GM12878 (cell line): ENCODE measurements around the gene SRPK2. TPM values are rescaled to one million over a fixed set of nuclear protein-coding genes. Genes with fewer than 3 reads are reported as not detected.

Experiments
- ATAC-seq: fragments of 200-7000 bp; cut with Tn5 transposase; 3 replicates; pipeline ENCODE4 v1.9.1; 2020; ENCODE audit warnings: mild to moderate bottlenecking, moderate library complexity
- BruUV-seq: library from RNA; stranded (reverse); fragments of 400-500 nt; replicated peaks from 2 replicates; lab custom pipeline; 2021; lab: Mats Ljungman, UMichigan
- CTCF ChIA-PET: fragments of 300-600 bp; sonication (Branson Sonifier 250); formaldehyde crosslinking; extraction: SDS; loops from one replicate; lab custom pipeline; 2021; ENCODE audit warnings: inconsistent platforms; lab: Yijun Ruan, JAX
- POLR2A ChIA-PET: fragments of 350-600 bp; formaldehyde crosslinking; extraction: SDS; loops from one replicate; lab custom pipeline; 2021; ENCODE audit warnings: inconsistent platforms; lab: Charles Lee
- RAD21 ChIA-PET: fragments of 300-600 bp; sonication (Branson Sonifier 250); formaldehyde crosslinking; loops from one replicate; lab custom pipeline; 2023; ENCODE audit warnings: antibody characterized with exemption; ENCODE audit not compliant: unreplicated experiment; lab: Charles Lee
- SMC1A ChIA-PET: fragments of 300-600 bp; sonication (Branson Sonifier 250); formaldehyde crosslinking; loops from one replicate; lab custom pipeline; 2023; ENCODE audit not compliant: unreplicated experiment, uncharacterized antibody; lab: Charles Lee
- DNase-seq: peaks from one replicate; pipeline ENCODE4 v3.0.0-alpha.2; 2011; ENCODE audit warnings: low read depth, low spot score
- FAIRE-seq: peaks from 3 replicates; lab custom pipeline; 2011; peaks lifted over from hg19 to GRCh38; lab: Jason Lieb, UNC
- H2AFZ ChIP-seq: 2 replicates; pipeline ENCODE4 v1.6.0; 2011; ENCODE audit warnings: low read depth, low read length, control low read depth; ENCODE audit not compliant: control insufficient read depth
- H3K27ac ChIP-seq: 2 replicates; pipeline ENCODE4 v1.5.1; 2011; ENCODE audit warnings: control low read depth; ENCODE audit not compliant: control insufficient read depth, insufficient read depth
- H3K27me3 ChIP-seq, 2 experiments: replicated peaks in 1 of 2; 2 replicates each; pipeline versions ENCODE4 v1.6.0 to v1.6.1; 2011; ENCODE audit warnings: low read length in 1 of 2; ENCODE audit not compliant: control insufficient read depth in 2 of 2, insufficient read depth in 2 of 2
- H3K36me3 ChIP-seq, 2 experiments: 2 replicates each; pipeline ENCODE4 v1.5.1; 2011; ENCODE audit warnings: low read length in 1 of 2; ENCODE audit not compliant: control insufficient read depth in 2 of 2, insufficient read depth in 2 of 2
- H3K4me1 ChIP-seq: 2 replicates; pipeline ENCODE4 v1.6.1; 2011; ENCODE audit warnings: mild to moderate bottlenecking, low read length, moderate library complexity, mixed read lengths; ENCODE audit not compliant: control insufficient read depth, insufficient read depth
- H3K4me2 ChIP-seq: 2 replicates; pipeline ENCODE4 v1.6.0; 2011; ENCODE audit warnings: control low read depth; ENCODE audit not compliant: control insufficient read depth, insufficient read depth
- H3K4me3 ChIP-seq: fragments of 200-600 bp; sonication (generic); 2 replicates; pipeline ENCODE4 v1.5.1; 2016
- H3K79me2 ChIP-seq: 2 replicates; pipeline ENCODE4 v1.6.0; 2011; ENCODE audit warnings: low read length; ENCODE audit not compliant: control insufficient read depth, insufficient read depth
- H3K9ac ChIP-seq: 2 replicates; pipeline ENCODE4 v1.8.0; 2011; ENCODE audit warnings: low read length, control low read depth, mixed read lengths; ENCODE audit not compliant: control insufficient read depth, insufficient read depth
- H3K9me3 ChIP-seq: replicated peaks from 3 replicates; pipeline ENCODE4 v1.5.1; 2011; ENCODE audit warnings: mild to moderate bottlenecking, low read length; ENCODE audit not compliant: control insufficient read depth, insufficient read depth
- H4K20me1 ChIP-seq: 2 replicates; pipeline ENCODE4 v1.6.0; 2011; ENCODE audit not compliant: control insufficient read depth, insufficient read depth
- DPF2 ChIP-seq: fragments of 450-650 bp; IDR thresholded peaks from 2 replicates; pipeline ENCODE4 v1.6.1; 2017; ENCODE audit warnings: mild to moderate bottlenecking
- EGR1 ChIP-seq, 2 experiments: IDR thresholded peaks; 1 replicate in 1 of 2; 2 replicates in 1 of 2; pipeline ENCODE4 v1.6.1; 2011 to 2012; ENCODE audit warnings: low read depth in 2 of 2, low read length in 2 of 2, borderline replicate concordance in 1 of 2, mild to moderate bottlenecking in 1 of 2, moderate library complexity in 1 of 2
- GATAD2B ChIP-seq: fragments of 450-650 bp; conservative IDR thresholded peaks from 2 replicates; pipeline ENCODE4 v1.6.1; 2017; ENCODE audit warnings: low read depth, mild to moderate bottlenecking, moderate library complexity
- IKZF1 ChIP-seq: fragments of 450-650 bp; conservative IDR thresholded peaks from 2 replicates; pipeline ENCODE4 v1.6.1; 2017; ENCODE audit warnings: antibody characterized with exemption, mild to moderate bottlenecking
- JUNB ChIP-seq: IDR thresholded peaks from 2 replicates; pipeline ENCODE4 v1.6.1; 2016; ENCODE audit warnings: antibody characterized with exemption, mild to moderate bottlenecking
- PAX5 ChIP-seq: IDR thresholded peaks from 2 replicates; pipeline ENCODE4 v1.6.1; 2011; ENCODE audit warnings: low read depth, low read length, borderline replicate concordance
- ZNF217 ChIP-seq: fragments of 450-650 bp; IDR thresholded peaks from 2 replicates; pipeline ENCODE4 v1.6.1; 2017; ENCODE audit warnings: antibody characterized with exemption, mild to moderate bottlenecking
- WGBS: methylation state at CpG from one replicate; pipeline ENCODE4 v1.1.6; 2016; ENCODE audit warnings: low lambda C conversion rate; ENCODE audit not compliant: insufficient replicate concordance, insufficient coverage; ENCODE audit errors: missing lambda C conversion rate; 5-methylcytosine and 5-hydroxymethylcytosine counted together
- in situ Hi-C: fragments of 300-500 bp; cut with MboI; formaldehyde crosslinking; loops from 9 replicates; pipeline ENCODE4 v1.14.3; 2018; ENCODE audit warnings: mixed read lengths
- intact Hi-C: fragments of 100-400 bp; cut with micrococcal nuclease; formaldehyde crosslinking; loops from one replicate; pipeline ENCODE4 v1.14.2; 2022; ENCODE audit not compliant: unreplicated experiment
- polyA plus RNA-seq, 11 experiments: library from polyadenylated mRNA; depleted of rRNA in 4 of 11; unstranded in 6 of 11; stranded (reverse) in 5 of 11; fragments of >200 nt; fragmentation: Nextera tagmentation in 4 of 11; fragmentation: Illumina TruSeq in 1 of 11; extraction: Ambion mirVana in 4 of 11; extraction: Trizol in 1 of 11; gene quantifications; 1 replicate in 1 of 11; 2 replicates in 10 of 11; pipeline versions ENCODE4 v1.2.1 to v1.2.3, GENCODE V29; 2011 to 2016; ENCODE audit warnings: inconsistent platforms in 2 of 11, missing spikeins in 2 of 11, low read depth in 1 of 11
- total RNA-seq, 4 experiments: library from RNA; depleted of rRNA in 3 of 4; stranded (reverse); fragments of >200 nt in 3 of 4; fragmentation: Illumina TruSeq in 1 of 4; extraction: Trizol in 1 of 4; gene quantifications; 2 replicates each; pipeline versions ENCODE4 v1.2.1 to v1.2.3, GENCODE V29; 2013 to 2021
- TF ChIP-seq, protein P1 (sequence below): IDR thresholded peaks from 2 replicates; pipeline ENCODE4 v1.6.1; 2011; ENCODE audit warnings: borderline replicate concordance, low read depth, mild to moderate bottlenecking, moderate library complexity, mixed read lengths, low read length; ENCODE audit not compliant: insufficient read depth; ENCODE audit errors: extremely low read length
- TF ChIP-seq, protein P2 (sequence below): fragments of 450-650 bp; IDR thresholded peaks from 2 replicates; pipeline ENCODE4 v1.6.1; 2016; ENCODE audit warnings: mild to moderate bottlenecking

Gene SRPK2
- total and polyA plus RNA-seq, 10 of the 15 experiments (the other 5 are each of a cell fraction or from before 2014, with no cell fraction given), result 13.2 to 32.8 (median 24.5) TPM

GRCh38 chr7:105354383-105354782, 34.3 kb downstream of the SRPK2 start:
- Histone ChIP-seq H3K79me2 (peaks cover 26% of the 10 kb centered on the region), H3K27me3 (no peaks in the 10 kb centered on the region), H3K27ac (no peak overlapping the region), H3K4me1 (peaks cover 43% of the 10 kb centered on the region), H2AFZ (no peak overlapping the region; the same call in 1 of the 2 replicates), H3K4me3 (no peak overlapping the region), H4K20me1 (no peaks in the 10 kb centered on the region), H3K36me3 (no peaks in the 10 kb centered on the region), H3K9me3 (no peaks in the 10 kb centered on the region), H3K9ac (no peak overlapping the region), H3K4me2 (peak overlapping the region; percentile 51)
- DNase-seq (no peak), FAIRE-seq (no peak), ATAC-seq (peak; percentile 38)
- BruUV-seq, result no TSS peak
- SMC1A ChIA-PET, result interaction anchor here (0.8 to 1.6 kb wide), 3 partner anchors 22 to 177 kb away, joined by 3 to 5 read pairs (median 3); partner anchors contain the start of gene RINT1
- intact Hi-C loops (loop anchor here (5.0 kb wide), 1 partner anchor 33 kb away; the partner anchor contains the start of gene SRPK2), in situ Hi-C loops (no loop called here)
- no peak for TF ChIP-seq ZNF217
- TF ChIP-seq JUNB, result no peak
- TF ChIP-seq, protein P1, sequence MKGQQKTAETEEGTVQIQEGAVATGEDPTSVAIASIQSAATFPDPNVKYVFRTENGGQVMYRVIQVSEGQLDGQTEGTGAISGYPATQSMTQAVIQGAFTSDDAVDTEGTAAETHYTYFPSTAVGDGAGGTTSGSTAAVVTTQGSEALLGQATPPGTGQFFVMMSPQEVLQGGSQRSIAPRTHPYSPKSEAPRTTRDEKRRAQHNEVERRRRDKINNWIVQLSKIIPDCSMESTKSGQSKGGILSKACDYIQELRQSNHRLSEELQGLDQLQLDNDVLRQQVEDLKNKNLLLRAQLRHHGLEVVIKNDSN, result no peak
- TF ChIP-seq IKZF1, result no peak
- TF ChIP-seq, protein P2, sequence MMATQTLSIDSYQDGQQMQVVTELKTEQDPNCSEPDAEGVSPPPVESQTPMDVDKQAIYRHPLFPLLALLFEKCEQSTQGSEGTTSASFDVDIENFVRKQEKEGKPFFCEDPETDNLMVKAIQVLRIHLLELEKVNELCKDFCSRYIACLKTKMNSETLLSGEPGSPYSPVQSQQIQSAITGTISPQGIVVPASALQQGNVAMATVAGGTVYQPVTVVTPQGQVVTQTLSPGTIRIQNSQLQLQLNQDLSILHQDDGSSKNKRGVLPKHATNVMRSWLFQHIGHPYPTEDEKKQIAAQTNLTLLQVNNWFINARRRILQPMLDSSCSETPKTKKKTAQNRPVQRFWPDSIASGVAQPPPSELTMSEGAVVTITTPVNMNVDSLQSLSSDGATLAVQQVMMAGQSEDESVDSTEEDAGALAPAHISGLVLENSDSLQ, result no peak
- TF ChIP-seq EGR1 (IDR thresholded peaks at IDR 0.05; ENCODE audit: borderline replicate concordance in 1 of 2, low read depth in 2 of 2, low read length in 2 of 2), result no peak
- no peak for TF ChIP-seq GATAD2B
- no peak for TF ChIP-seq DPF2
- TF ChIP-seq PAX5, result peak; percentile 49; the same call in 1 of the 2 replicates
- CTCF ChIA-PET, result no interaction called here
- RAD21 ChIA-PET, result interaction anchor here (0.9 to 1.5 kb wide), 3 partner anchors 9 to 75 kb away, joined by 3 to 5 read pairs (median 4); no protein-coding TSS in a partner anchor
- 0% methylated on average over 2 of the region's 2 CpGs for WGBS
- POLR2A ChIA-PET, result interaction anchor here (2.2 kb wide), 1 partner anchor 9 kb away, joined by 5 read pairs; no protein-coding TSS in a partner anchor
